K562 (cell line): Measurements from ENCODE around the gene CAMKV. TPM values are rescaled to one million over a fixed set of nuclear protein-coding genes. Genes with fewer than 3 reads are reported as not detected.

ENCODE experiments used
- ATAC-seq: fragments of 200-7000 bp; cut with Tn5 transposase; 3 replicates; pipeline ENCODE4 v1.9.1; 2020; ENCODE audit warnings: moderate library complexity
- BruUV-seq: library from RNA; stranded (reverse); fragments of 400-500 nt; replicated peaks from 2 replicates; lab custom pipeline; 2021; lab: Mats Ljungman, UMichigan
- CTCF ChIA-PET: fragments of 300-600 bp; formaldehyde crosslinking; extraction: SDS; loops from one replicate; lab custom pipeline; 2021; ENCODE audit warnings: low intra/inter-chr PET ratio; lab: Yijun Ruan, JAX
- POLR2A ChIA-PET: fragments of 300-600, 350-650 bp; sonication (Branson Sonifier 250); formaldehyde crosslinking; extraction: SDS; loops from one replicate; lab custom pipeline; 2021; ENCODE audit warnings: antibody characterized with exemption, inconsistent platforms; lab: Yijun Ruan, JAX
- DNase-seq, 4 experiments: peaks; one replicate each; pipeline versions ENCODE4 v3.0.0 to v3.0.0-alpha.2; 2011 to 2018; ENCODE audit warnings: low spot score in 3 of 4, mixed read lengths in 3 of 4; ENCODE audit errors: extremely low read depth in 1 of 4
- FAIRE-seq: peaks from 2 replicates; lab custom pipeline; 2011; peaks lifted over from hg19 to GRCh38; lab: Jason Lieb, UNC
- H2AFZ ChIP-seq: 2 replicates; pipeline ENCODE4 v1.6.0; 2011; ENCODE audit warnings: low read depth, low read length, control low read depth, inconsistent platforms
- H3K27ac ChIP-seq: fragments of 200-600 bp; 3 replicates; pipeline ENCODE4 v1.8.0; 2011; ENCODE audit warnings: low read depth, mild to moderate bottlenecking, control low read depth, inconsistent platforms, low read length, moderate library complexity, mixed read lengths; ENCODE audit errors: extremely low read depth
- H3K27me3 ChIP-seq, 2 experiments: fragments of 300-600 bp in 1 of 2; 2 replicates in 1 of 2; 3 replicates in 1 of 2; pipeline versions ENCODE4 v1.6.0 to v1.8.0; 2011; ENCODE audit warnings: inconsistent platforms in 2 of 2, low read length in 2 of 2, mild to moderate bottlenecking in 1 of 2, mixed read lengths in 1 of 2, moderate library complexity in 1 of 2; ENCODE audit not compliant: control insufficient read depth in 2 of 2, insufficient read depth in 2 of 2
- H3K36me3 ChIP-seq: fragments of 300-600 bp; 3 replicates; pipeline ENCODE4 v1.8.0; 2011; ENCODE audit warnings: mild to moderate bottlenecking, low read length, inconsistent platforms; ENCODE audit not compliant: control insufficient read depth, insufficient read depth
- H3K4me1 ChIP-seq, 2 experiments: fragments of 200-600 bp in 1 of 2; replicated peaks in 1 of 2; 2 replicates in 1 of 2; 3 replicates in 1 of 2; pipeline versions ENCODE4 v1.5.1 to v1.8.0; 2011; ENCODE audit warnings: inconsistent platforms in 2 of 2, low read length in 2 of 2, mild to moderate bottlenecking in 1 of 2, mixed read lengths in 1 of 2, moderate library complexity in 1 of 2; ENCODE audit not compliant: control insufficient read depth in 2 of 2, insufficient read depth in 2 of 2
- H3K4me2 ChIP-seq: 2 replicates; pipeline ENCODE4 v1.6.1; 2011; ENCODE audit warnings: low read length, control low read depth, inconsistent platforms, mixed read lengths; ENCODE audit not compliant: insufficient read depth
- H3K4me3 ChIP-seq: fragments of 200-600 bp; sonication (generic), shearing (Covaris generic); 2 replicates; pipeline ENCODE4 v1.5.1; 2016; ENCODE audit warnings: control low read depth, inconsistent platforms
- H3K79me2 ChIP-seq: fragments of 200-600 bp; 3 replicates; pipeline ENCODE4 v1.8.0; 2011; ENCODE audit warnings: low read length, inconsistent platforms; ENCODE audit not compliant: control insufficient read depth, insufficient read depth
- H3K9ac ChIP-seq, 2 experiments: 2 replicates each; pipeline versions ENCODE4 v1.6.0 to v1.6.1; 2011; ENCODE audit warnings: low read depth in 2 of 2, low read length in 2 of 2, control low read depth in 1 of 2, inconsistent platforms in 1 of 2, mild to moderate bottlenecking in 1 of 2, mixed read lengths in 1 of 2; ENCODE audit not compliant: insufficient read depth in 1 of 2
- H3K9me1 ChIP-seq: one replicate; pipeline ENCODE4 v1.6.0; 2011; ENCODE audit warnings: inconsistent platforms, mild to moderate bottlenecking, low read length, moderate library complexity; ENCODE audit not compliant: control insufficient read depth, insufficient read depth
- H3K9me3 ChIP-seq: replicated peaks from 2 replicates; pipeline ENCODE4 v1.5.1; 2011; ENCODE audit warnings: low read depth, low read length, inconsistent platforms; ENCODE audit not compliant: control insufficient read depth, insufficient read depth
- H4K20me1 ChIP-seq: replicated peaks from 2 replicates; pipeline ENCODE4 v1.6.1; 2011; ENCODE audit warnings: low read length, inconsistent platforms, mixed read lengths; ENCODE audit not compliant: control insufficient read depth, insufficient read depth
- ARID4B ChIP-seq: sonication (generic); formaldehyde crosslinking; IDR thresholded peaks from 2 replicates; pipeline ENCODE4 v1.8.0; 2022; ENCODE audit warnings: mild to moderate bottlenecking, missing genetic modification reagents
- POLR2A ChIP-seq: fragments of 450-650 bp; conservative IDR thresholded peaks from 2 replicates; pipeline ENCODE4 v1.6.1; 2016
- SAP30 ChIP-seq: fragments of 200-600 bp; sonication (generic); IDR thresholded peaks from 2 replicates; pipeline ENCODE4 v1.6.1; 2012; ENCODE audit warnings: borderline replicate concordance, low read depth, mild to moderate bottlenecking, moderate library complexity, low read length, control low read depth, inconsistent platforms; ENCODE audit not compliant: insufficient read depth, poor library complexity, severe bottlenecking
- XRCC4 ChIP-seq: IDR thresholded peaks from one replicate; pipeline ENCODE4 v1.6.1; 2011; ENCODE audit not compliant: insufficient read depth, insufficient read length; ENCODE audit errors: extremely low read depth
- in situ Hi-C: fragments of 300-500 bp; cut with MboI; formaldehyde crosslinking; loops from 4 replicates; pipeline ENCODE4 v1.15.0; 2018; ENCODE audit warnings: inconsistent platforms, mixed read lengths
- intact Hi-C: fragments of 100-400 bp; cut with micrococcal nuclease; formaldehyde crosslinking; loops from 2 replicates; pipeline ENCODE4 v1.14.2; 2022
- polyA plus RNA-seq, 8 experiments: library from polyadenylated mRNA; depleted of rRNA in 4 of 8; stranded (reverse) in 5 of 8; unstranded in 3 of 8; fragments of >200 nt; fragmentation: Nextera tagmentation in 2 of 8; fragmentation: Illumina TruSeq in 1 of 8; extraction: Ambion mirVana in 2 of 8; extraction: Trizol in 1 of 8; gene quantifications; 2 replicates each; pipeline versions ENCODE4 v1.2.1 to v1.2.3, GENCODE V29; 2011 to 2014; ENCODE audit warnings: inconsistent platforms in 1 of 8, missing spikeins in 1 of 8
- total RNA-seq, 7 experiments: library from RNA; depleted of rRNA in 6 of 7; stranded (reverse); fragments of >200 nt in 6 of 7; fragmentation: Illumina TruSeq in 2 of 7; extraction: Trizol in 2 of 7; gene quantifications; 2 replicates each; pipeline versions ENCODE4 v1.2.1 to v1.2.3, GENCODE V29; 2011 to 2021; ENCODE audit warnings: low replicate concordance in 1 of 7

CAMKV gene
- total and polyA plus RNA-seq, 9 of the 15 experiments (the other 6 are each of a cell fraction or from before 2014, with no cell fraction given) = 0.08 to 2.7 (median 0.79) TPM

DNA sequence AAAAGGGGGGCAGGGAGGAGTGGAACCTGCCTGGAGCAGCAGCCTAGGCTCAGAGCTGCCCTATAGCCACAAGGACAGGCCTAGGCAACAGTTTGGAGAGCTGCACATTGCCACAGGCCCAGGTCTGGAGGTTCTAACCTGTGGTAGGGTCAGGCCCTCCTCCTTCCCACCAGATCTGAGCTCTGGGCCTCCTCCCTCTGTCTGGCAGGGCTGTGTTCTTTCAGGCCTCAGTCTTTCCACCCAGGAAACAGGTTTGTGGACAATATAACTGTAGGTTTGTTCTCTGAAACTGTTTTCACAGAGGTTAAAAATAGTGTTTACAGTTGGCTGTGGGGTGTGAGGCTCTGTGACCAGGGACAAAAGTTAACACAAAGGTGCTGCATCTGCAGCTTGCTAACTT, 9.0 kb upstream of the CAMKV start:
- H3K27ac ChIP-seq = no peak overlapping the region
- peaks cover 11 to 14% of the 10 kb centered on the region in 2 experiments; a peak in 4 of 5 replicates for H3K4me1 ChIP-seq
- peaks cover 0 to 7% of the 10 kb centered on the region in 2 experiments; a peak in 2 of 5 replicates for H3K27me3 ChIP-seq
- intact Hi-C loops (no loop called here), in situ Hi-C loops (no loop called here)
- POLR2A ChIA-PET = interaction anchor here (1.1 kb wide), 1 partner anchor 51 kb away, joined by 4 read pairs; the partner anchor contains the start of gene MON1A
- no peaks in the 10 kb centered on the region for H3K9me1 ChIP-seq
- no peak overlapping the region for H3K4me2 ChIP-seq
- H3K9me3 ChIP-seq = no peaks in the 10 kb centered on the region
- H3K4me3 ChIP-seq = no peak overlapping the region
- CTCF ChIA-PET = no interaction called here
- H3K79me2 ChIP-seq = no peaks in the 10 kb centered on the region
- H3K36me3 ChIP-seq = no peaks in the 10 kb centered on the region
- no peak overlapping the region for H2AFZ ChIP-seq
- no peak for DNase-seq
- BruUV-seq = no TSS peak
- TF ChIP-seq XRCC4 (no peak), ARID4B (CRISPR knock-in tag) (no peak), POLR2A (no peak), SAP30 (no peak)
- ATAC-seq = no peak
- no peak for FAIRE-seq
- H3K9ac ChIP-seq = no peak overlapping the region
- no peaks in the 10 kb centered on the region; the same call in 1 of the 2 replicates for H4K20me1 ChIP-seq
